Ectodermal cell (in vitro differentiated cells): Measurements from ENCODE around the gene ACTN4.

Experiments
- H3K27ac ChIP-seq: 2 replicates; pipeline ENCODE4 v1.7.0; 2013; ENCODE audit warnings: mild to moderate bottlenecking, low read depth, low read length; ENCODE audit not compliant: insufficient read depth, poor library complexity, severe bottlenecking
- H3K27me3 ChIP-seq: 2 replicates; pipeline ENCODE4 v1.7.0; 2013; ENCODE audit warnings: mild to moderate bottlenecking, low read length; ENCODE audit not compliant: insufficient read depth, control insufficient read depth, poor library complexity, severe bottlenecking
- H3K36me3 ChIP-seq: one replicate; pipeline ENCODE4 v1.7.0; 2013; ENCODE audit warnings: low read length; ENCODE audit not compliant: control insufficient read depth, insufficient read depth
- H3K4me1 ChIP-seq: one replicate; pipeline ENCODE4 v1.7.0; 2013; ENCODE audit warnings: low read length; ENCODE audit not compliant: control insufficient read depth, insufficient read depth
- H3K4me3 ChIP-seq: 2 replicates; pipeline ENCODE4 v1.7.0; 2013; ENCODE audit warnings: low read depth, low read length, control low read depth; ENCODE audit not compliant: insufficient read depth
- H3K9me3 ChIP-seq: 2 replicates; pipeline ENCODE4 v1.7.0; 2013; ENCODE audit warnings: mild to moderate bottlenecking, low read length, moderate library complexity; ENCODE audit not compliant: control insufficient read depth
- WGBS, 2 experiments: methylation state at CpG; one replicate each; pipeline ENCODE4 v1.1.7; 2013; ENCODE audit warnings: missing lambda C conversion rate in 2 of 2; 5-methylcytosine and 5-hydroxymethylcytosine counted together

ACTN4 gene

DNA sequence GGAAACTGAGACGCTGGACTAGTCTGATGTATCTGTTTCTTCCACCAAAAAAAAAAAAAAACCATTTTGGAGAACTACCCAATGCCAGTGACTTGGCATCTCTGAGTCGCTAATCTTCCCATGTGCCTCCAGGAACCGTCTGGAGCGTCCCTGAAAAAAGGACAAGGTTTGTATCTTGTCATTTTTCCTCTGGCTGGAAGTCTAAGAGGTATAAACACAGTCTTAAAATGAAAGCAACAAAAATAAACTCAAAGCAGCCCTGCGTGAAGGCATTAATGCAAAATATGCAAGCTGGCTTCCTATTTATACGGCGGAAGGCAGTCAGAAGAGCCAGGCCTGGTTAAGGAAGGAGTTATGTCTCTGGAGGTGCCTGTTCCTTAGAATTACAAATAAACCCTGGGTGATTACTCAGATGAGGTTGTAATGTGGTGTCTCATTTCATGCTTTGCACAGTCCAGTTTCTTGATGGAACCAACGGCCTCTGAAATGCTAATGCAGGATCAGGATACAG lies 20.3 kb downstream of the ACTN4 start:
- no peak overlapping the region for H3K27ac ChIP-seq
- no peaks in the 10 kb centered on the region for H3K36me3 ChIP-seq
- 87% methylated on average over 8 of the region's 8 CpGs for WGBS, 2 experiments
- peaks cover 52% of the 10 kb centered on the region for H3K4me1 ChIP-seq
- H3K9me3 ChIP-seq, result no peaks in the 10 kb centered on the region
- no peak overlapping the region for H3K4me3 ChIP-seq
- no peaks in the 10 kb centered on the region for H3K27me3 ChIP-seq

DNA sequence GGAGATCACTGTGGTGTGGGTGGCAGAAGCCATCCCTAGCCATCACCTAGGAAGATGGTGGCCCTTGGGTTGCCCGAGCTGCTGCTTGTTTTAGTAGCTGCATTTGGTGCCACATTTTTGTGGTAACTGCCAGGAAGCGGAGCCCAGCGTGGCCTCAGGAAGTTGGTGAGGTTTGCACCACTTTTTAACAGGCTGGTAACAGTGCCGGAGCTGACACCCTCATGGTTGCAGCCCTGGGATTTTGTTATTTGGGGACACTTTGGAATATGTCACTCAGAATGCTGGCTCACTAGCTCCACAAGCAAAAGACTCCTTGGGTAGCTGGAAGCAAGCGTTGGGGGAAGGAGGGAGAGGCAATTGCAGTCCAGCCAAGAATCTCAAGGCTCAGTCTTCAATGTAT lies 22.1 kb downstream of the ACTN4 start:
- H3K4me3 ChIP-seq, result no peak overlapping the region
- H3K4me1 ChIP-seq, result peaks cover 34% of the 10 kb centered on the region
- H3K27ac ChIP-seq, result no peak overlapping the region
- WGBS, 2 experiments, result 96 to 97% methylated on average over 5 of the region's 5 CpGs
- H3K9me3 ChIP-seq, result no peaks in the 10 kb centered on the region
- no peaks in the 10 kb centered on the region for H3K27me3 ChIP-seq
- no peaks in the 10 kb centered on the region for H3K36me3 ChIP-seq

DNA sequence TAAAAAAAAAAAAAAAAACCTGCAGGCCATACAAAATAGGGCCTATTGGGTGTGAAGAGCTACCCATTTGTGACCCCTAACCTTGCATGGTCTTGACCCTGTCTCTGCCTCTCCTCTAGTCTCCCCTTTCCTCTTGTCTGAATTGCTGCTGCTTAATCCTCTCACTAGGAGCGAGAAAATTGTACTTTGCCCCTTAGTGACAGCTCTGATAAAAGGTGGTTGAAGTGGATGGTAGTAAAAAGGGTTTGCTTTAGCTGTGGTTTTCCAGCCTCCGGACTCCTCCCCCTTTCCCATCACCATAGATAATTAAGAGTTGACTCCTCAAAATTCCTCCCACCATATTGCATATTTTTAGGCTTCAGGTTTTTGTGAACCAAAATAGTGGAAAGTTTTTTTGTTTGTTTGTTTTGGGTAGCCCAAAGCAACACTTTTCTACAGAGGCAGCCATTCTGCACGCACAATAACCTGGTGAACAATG lies 23.5 kb downstream of the ACTN4 start:
- no peaks in the 10 kb centered on the region for H3K27me3 ChIP-seq
- peaks cover 27% of the 10 kb centered on the region for H3K4me1 ChIP-seq
- no peak overlapping the region for H3K27ac ChIP-seq
- 93 to 100% methylated on average over 1 of the region's 3 CpGs for WGBS, 2 experiments
- no peaks in the 10 kb centered on the region for H3K9me3 ChIP-seq
- no peak overlapping the region for H3K4me3 ChIP-seq
- no peaks in the 10 kb centered on the region for H3K36me3 ChIP-seq

DNA sequence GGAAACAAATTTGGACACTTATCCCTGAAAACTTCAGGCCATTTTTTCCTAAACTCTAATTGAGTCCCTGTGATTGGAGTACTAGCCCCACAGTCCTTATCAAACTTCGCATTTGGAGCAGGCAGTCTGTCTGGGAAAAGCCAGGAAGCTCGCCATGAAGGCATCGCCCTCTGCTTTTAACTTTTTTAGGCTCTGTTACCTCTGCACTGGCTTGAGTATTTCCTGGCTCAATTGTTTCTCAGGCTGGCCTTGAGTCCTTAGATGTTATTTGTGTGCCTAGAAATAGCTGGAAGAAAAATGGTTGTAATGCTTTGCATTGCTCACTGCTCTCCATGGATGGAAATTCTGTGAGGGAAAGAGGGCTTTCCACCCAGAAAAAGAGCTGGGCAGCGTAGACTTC lies 24.2 kb downstream of the ACTN4 start:
- Histone ChIP-seq H3K9me3 (no peaks in the 10 kb centered on the region), H3K36me3 (no peaks in the 10 kb centered on the region), H3K4me1 (peaks cover 22% of the 10 kb centered on the region), H3K27me3 (no peaks in the 10 kb centered on the region), H3K27ac (peak overlapping the region; percentile 16), H3K4me3 (no peak overlapping the region)
- WGBS, 2 experiments, result 92 to 95% methylated on average over 4 of the region's 4 CpGs

DNA sequence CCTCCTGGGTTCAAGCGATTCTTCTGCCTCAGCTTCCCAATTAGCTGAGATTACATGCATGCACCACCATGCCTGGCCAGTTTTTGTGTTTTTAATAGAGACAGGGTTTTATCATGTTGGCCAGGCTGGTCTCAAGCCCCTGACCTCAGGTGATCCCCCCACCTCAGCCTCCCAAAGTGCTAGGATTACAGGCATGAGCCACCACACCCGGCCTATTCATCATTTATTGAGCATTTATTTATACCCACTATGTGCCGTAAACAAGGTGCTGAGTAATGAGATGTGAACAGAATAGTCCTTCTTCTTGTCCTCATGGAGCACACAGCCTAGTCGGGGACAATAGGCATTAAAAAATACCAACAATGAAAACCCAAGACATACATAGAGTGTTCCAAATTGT lies 25.6 kb downstream of the ACTN4 start:
- Histone ChIP-seq H3K27ac (no peak overlapping the region), H3K4me1 (peaks cover 8% of the 10 kb centered on the region), H3K36me3 (no peaks in the 10 kb centered on the region), H3K9me3 (no peaks in the 10 kb centered on the region), H3K27me3 (no peaks in the 10 kb centered on the region), H3K4me3 (no peak overlapping the region)
- WGBS, 2 experiments, result 94 to 95% methylated on average over 3 to 4 of the region's 4 CpGs

DNA sequence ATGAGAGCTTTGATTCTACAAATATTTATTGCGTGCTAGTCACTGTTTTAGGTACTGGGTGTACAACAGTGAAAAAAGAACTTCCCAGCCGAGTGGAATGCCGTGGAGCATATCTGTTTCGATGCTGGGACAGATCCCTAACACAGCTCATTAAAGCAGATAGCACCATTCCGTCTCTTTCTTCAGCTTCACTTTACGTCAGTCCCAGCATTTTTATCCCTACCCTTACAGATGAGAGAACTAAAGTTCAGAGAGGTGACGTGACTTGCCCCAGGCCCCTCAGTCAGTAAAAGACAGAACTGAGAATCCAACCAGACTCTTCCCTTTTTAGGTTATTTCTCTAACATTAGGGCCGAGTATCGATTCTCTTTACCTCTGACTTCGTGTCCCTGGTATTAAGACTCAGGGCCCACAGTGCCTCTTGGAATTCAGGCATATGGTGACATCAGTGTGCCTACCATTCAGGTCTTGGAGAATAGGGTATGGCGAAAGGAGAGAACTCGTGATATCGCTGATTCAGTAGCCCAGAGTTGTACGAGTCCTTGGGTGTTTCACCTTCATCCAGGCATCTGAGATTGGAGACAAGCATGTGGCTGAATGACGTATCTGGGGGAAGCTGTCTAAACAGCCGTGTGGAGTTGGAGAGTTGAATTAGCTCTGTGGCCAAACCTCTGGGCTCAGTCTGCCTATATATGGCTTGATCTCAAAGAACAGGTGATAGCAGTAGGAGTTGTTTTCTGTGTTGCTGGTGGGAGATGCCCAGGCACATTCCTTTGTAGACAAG lies 27.1 kb downstream of the ACTN4 start:
- Histone ChIP-seq H3K27me3 (no peaks in the 10 kb centered on the region), H3K27ac (no peak overlapping the region), H3K4me3 (no peak overlapping the region), H3K4me1 (peaks cover 8% of the 10 kb centered on the region), H3K9me3 (no peaks in the 10 kb centered on the region), H3K36me3 (no peaks in the 10 kb centered on the region)
- 93 to 94% methylated on average over 16 of the region's 16 CpGs for WGBS, 2 experiments

DNA sequence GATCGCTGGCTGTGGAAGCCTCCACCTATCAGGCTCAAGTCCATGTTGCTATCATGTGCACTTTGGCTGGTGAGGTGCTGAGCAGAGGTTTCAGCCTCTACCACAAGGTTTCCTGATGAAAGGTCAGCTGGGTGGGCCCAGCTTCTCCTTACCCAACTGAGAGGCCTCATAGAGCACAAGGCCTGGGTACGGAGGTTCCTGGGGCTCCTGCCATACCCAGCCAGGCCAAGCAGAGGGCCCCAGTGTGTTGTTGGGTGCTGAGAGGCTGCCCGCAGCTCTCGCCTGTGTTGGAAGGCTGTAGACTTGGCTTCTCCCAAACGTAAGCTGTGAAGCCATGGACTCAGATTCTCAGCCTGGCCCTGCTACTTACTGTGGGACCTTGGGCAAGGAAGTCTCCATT lies 28.2 kb downstream of the ACTN4 start:
- no peaks in the 10 kb centered on the region for H3K9me3 ChIP-seq
- 92 to 96% methylated on average over 5 of the region's 5 CpGs for WGBS, 2 experiments
- H3K36me3 ChIP-seq, result no peaks in the 10 kb centered on the region
- no peak overlapping the region for H3K4me3 ChIP-seq
- H3K27me3 ChIP-seq, result no peaks in the 10 kb centered on the region
- H3K27ac ChIP-seq, result no peak overlapping the region
- peaks cover 8% of the 10 kb centered on the region for H3K4me1 ChIP-seq

DNA sequence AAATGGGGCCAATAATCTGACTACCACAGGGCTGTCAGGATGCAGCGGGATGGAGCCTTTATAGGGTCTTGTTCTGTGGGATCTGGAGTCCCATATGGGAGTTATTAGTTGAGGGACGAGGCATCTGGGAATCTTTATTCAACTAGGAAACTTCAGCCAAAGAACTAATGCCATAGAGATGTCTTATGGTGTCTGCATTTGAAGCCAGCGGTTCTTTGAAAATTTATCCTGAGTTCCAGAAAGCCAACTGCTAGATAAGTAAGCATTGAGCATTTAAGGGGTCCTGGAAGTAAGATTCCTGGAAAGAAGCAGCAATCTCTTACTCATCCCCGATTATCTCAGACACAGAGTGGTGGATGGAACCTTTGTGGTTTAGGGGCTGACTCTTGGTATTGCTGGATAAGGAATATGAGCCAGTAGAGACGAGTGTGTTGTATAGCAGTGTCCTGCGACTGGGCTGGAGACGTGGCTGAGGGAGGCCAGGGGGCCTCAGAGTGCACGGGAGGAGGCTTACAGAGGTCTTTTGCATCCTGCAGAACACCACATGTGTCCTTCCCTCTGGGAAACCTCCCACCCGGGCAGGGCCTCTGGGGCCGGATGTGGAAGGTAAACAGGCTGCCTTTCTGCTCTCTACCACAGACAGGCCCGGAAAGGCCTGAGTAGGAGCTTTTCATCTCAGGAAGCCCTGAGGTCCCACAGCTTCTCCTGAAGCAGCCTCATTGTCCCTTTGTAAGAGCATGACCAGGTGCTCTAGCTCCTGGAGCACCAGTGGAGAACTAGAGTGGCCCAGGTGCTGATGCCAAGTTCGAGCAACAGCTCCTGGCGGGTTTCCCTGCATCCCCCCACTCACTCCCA lies 28.8 kb downstream of the ACTN4 start:
- Histone ChIP-seq H3K9me3 (no peaks in the 10 kb centered on the region), H3K36me3 (no peaks in the 10 kb centered on the region), H3K4me1 (peaks cover 5% of the 10 kb centered on the region), H3K4me3 (no peak overlapping the region), H3K27me3 (no peaks in the 10 kb centered on the region), H3K27ac (no peak overlapping the region)
- 89 to 91% methylated on average over 13 of the region's 13 CpGs for WGBS, 2 experiments

DNA sequence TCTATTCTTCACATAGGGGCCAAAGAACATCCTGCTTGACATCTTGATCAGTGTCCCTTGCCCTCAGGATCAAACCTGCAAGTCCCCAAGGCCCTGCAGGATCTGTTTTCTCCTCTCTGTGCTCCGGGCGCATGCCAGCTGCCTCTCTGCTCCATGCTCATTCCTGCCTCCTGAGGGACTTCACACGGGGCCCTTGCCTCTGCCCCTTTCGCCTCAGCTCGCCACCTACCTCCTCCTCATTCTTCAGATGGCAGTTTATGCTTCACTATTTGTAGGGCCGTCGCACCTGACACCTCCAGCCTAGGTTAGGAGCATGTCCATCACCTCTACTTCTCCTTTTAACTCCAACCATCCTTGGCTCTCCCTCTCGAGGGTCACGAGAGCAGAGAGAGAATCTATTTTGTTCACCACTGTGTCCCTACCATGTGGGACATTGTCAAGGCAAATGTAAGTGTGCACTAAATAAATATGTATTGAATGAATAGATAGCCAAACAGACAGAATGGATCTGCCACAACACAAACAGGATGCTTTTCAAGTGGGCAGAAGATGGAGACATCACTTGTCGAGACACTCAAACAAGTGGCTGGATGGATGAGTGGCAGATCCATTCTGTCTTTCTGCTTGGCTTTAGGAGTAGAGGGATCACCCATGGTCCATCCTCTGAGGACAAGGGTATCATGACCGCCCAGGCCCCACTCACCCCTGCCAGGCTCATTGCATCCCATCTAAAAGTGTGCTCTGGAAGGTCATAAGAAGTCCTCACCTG lies 29.6 kb downstream of the ACTN4 start:
- no peaks in the 10 kb centered on the region for H3K27me3 ChIP-seq
- H3K9me3 ChIP-seq, result no peaks in the 10 kb centered on the region
- peaks cover 5% of the 10 kb centered on the region for H3K4me1 ChIP-seq
- H3K4me3 ChIP-seq, result no peak overlapping the region
- no peaks in the 10 kb centered on the region for H3K36me3 ChIP-seq
- H3K27ac ChIP-seq, result no peak overlapping the region
- 93 to 97% methylated on average over 11 of the region's 11 CpGs for WGBS, 2 experiments
